GM19438 (cell line): Measurements from ENCODE around the gene ISOC1.
A peak's percentile ranks its signal among the peaks of the same experiment; 100 is the strongest.

ENCODE experiments used
- ATAC-seq: cut with Tn5 transposase; IDR thresholded peaks from one replicate; pipeline ENCODE4 v1.9.1; 2021; ENCODE audit warnings: low read depth; ENCODE audit not compliant: unreplicated experiment

Gene ISOC1

GRCh38 chr5:129094924-129095899 lies 663 bp downstream of the ISOC1 start:
- peak; percentile 54 for ATAC-seq

DNA sequence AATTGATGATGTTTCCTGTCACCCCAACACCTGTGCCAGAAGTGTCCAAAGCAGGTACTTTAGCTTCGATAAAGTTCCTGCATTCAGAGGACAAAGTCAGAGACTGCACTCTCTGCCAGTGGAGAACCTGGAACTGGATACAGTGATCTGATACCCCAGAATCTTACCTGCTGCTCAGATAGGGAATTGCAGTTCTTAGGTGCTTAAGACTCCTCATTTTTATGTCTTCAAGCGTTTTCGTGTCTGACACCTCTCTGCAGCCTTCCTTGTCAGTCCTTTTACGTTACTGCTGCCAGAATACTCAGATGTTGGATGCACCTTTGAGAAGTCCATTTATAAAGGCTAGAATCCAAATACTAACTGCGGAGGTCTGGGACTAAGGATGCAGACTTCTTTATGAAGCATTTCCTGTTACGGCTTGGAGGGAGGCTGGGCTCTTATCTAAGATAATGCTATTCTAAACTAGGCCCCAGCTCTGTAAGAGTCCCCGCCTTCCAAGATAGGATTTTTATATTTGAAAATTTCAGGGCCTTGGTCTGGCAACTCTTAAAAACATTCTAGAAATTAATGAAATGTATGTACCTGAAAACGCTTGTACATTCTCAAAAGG lies 1.9 kb downstream of the ISOC1 start:
- ATAC-seq, result no peak

GRCh38 chr5:129097498-129098296 lies 3.1 kb downstream of the ISOC1 start:
- ATAC-seq, result no peak

DNA sequence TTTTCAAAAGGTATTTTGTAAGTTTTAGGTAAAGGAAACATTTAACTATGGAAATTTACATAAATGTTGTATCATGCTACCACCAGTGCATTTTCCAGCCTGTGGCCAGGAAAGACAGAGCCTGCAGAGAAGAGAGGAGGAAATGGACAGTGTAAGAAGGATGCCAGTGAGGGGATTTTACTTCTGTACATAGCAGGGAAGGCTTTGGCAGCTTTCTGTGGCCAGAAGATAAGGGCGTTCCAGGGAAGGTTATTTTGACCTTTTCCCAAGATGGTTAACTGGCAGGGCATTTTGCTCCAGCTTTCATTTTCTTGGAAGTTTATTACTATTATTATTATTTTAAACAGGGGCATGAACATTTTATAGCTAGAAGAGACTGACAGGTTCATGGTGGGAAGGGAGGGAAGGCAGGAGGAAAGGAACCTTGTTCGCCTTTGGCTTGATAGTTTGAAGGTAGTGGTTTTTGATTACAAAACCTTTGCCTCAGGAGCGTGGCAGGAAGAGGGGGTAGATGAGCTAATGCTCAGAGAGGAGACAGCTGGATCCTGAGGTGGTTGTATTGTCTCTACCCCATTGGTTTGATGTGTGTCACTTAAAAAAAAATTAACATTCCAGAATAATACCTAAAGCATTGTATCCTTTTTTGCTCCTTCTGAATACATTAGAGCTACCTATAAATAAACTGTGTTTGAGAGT lies 4.1 kb downstream of the ISOC1 start:
- ATAC-seq, result no peak

DNA sequence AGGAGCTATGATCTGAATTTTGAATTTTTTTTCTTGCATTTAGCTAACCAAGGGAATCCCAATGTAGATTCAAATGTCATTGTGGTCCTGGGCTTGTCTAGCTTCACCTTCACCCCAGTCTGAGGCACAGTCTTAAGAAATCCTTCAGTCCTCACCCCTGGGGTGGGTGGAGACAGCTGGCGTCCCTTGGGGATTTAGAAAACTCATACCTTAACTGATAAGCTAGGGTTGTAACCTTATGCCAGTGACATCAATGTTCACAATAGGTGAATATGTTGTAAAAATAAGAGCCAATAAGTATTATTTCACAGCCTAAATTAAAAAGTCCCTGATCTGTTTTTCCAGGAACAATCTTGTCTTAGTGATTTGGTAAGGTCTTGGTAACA lies 4.6 kb downstream of the ISOC1 start:
- no peak for ATAC-seq

DNA sequence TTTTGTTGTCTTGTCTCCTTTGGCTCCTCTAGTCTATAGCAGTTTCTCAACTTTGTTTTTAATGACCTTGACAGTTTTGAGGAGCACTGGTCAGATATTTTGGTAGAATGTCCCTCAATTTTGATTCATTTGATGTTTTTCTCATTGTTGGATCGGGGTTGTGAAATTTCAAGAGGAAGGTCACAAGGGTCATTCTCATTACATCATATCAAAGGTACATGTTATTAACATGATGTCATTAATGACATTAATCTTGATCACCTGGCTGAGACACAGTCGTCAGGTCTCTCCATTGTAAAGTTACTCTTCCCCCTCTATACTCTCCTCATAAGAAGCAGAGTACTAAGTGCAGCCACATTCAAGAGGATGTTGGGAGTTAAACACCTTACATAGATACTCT lies 7.2 kb downstream of the ISOC1 start:
- ATAC-seq, result no peak

DNA sequence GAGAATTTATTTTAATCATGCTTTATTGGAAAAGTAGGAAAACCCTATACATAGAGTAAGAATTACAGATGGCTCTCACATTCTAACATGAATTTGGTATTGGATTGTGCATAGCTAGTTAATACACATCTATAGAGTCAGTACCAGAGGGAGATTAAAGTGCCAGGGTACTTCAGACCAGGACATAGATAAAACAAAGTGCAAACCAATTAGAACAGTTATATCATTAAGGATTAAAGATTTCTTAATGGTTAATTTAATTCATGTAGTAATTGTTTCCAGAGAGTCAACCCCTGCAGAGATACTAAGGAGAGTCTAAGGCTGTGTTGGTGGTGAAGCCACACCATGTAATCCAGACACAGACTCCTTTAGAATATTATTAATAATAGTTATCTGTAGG lies 8.8 kb downstream of the ISOC1 start:
- ATAC-seq, result no peak

DNA sequence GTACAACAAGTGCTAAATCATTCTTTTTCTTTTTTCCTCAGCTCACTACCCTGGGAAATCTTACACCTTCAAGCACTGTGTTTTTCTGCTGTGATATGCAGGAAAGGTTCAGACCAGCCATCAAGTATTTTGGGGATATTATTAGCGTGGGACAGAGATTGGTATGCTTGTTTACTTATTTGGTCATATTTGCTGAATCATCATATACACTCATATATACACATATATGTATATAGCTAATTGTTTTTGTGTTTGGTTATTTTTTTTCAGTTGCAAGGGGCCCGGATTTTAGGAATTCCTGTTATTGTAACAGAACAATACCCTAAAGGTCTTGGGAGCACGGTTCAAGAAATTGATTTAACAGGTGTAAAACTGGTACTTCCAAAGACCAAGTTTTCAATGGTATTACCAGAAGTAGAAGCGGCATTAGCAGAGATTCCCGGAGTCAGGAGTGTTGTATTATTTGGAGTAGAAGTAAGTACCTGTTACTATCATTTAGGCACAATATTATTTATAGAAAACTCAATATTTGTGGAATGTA lies 10.4 kb downstream of the ISOC1 start:
- no peak for ATAC-seq

- no peak for ATAC-seq
These were observed 13.1 kb downstream of the ISOC1 start for GRCh38 chr5:129107637-129108036.

GRCh38 chr5:129110742-129111141 lies 16.2 kb downstream of the ISOC1 start:
- ATAC-seq, result no peak

DNA sequence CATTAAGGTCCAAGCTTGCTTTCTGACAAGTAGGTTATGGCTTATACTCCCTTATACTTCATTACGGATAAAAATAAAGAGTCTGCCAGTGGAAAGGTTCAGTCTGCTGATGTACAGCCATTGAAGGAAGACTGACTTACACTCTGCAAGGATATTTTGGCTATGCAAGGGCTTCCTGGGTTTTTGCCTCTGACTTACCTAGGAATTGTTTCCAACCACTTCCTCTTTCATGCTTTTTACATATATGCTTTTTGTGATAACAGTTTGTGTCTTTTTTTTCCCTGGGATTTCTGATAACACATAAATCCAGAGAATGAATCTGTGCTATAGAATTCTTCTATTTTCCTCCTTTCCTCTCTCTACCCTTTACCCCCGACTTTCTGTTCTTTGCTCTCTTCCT lies 16.8 kb downstream of the ISOC1 start:
- no peak for ATAC-seq

- ATAC-seq, result no peak
These were observed 17.7 kb downstream of the ISOC1 start for GRCh38 chr5:129112295-129112694.

DNA sequence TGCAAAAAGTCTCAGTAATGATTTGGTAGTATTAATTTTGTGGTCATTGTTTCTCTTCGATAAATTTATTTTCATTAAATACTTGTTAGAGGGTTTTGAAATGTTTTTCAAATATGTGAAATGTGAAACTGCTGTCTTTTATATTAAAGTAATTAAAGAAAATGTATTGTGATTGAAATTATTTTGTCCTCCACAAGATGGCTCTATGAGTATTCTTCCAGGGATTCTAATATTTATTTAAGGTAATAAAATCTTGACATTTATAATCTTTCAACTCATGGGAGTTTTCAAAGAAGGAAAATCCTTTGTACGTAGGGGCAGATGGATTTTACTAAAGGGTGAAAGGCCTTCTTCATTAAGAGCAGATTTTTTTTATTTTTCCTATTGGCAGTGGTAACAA lies 19.3 kb downstream of the ISOC1 start:
- no peak for ATAC-seq

GRCh38 chr5:129114539-129115193 lies 20.1 kb downstream of the ISOC1 start:
- no peak for ATAC-seq

- ATAC-seq, result no peak
These were observed 21.1 kb downstream of the ISOC1 start for GRCh38 chr5:129115680-129116079.

- no peak for ATAC-seq
These were observed 22.2 kb downstream of the ISOC1 start for GRCh38 chr5:129116797-129117196.

DNA sequence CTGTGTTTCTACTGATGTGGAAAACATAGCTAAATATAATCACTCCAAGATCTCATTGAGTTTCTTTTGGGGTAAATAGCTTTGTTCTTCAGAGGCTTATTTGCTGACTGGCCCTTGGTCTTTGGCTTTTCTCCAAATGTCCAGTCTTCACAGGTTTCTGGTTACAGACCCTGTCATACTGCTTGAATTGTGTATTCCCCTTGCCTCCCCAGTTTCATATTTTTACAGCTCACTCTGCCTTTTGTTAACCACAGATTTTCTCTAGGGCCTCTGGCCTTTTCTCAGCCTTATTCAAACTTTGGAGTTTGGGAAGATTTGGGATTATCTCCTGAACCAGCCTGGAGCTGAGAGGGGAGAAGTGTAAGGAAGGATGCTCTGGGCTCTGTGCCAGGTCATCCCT lies 23.9 kb downstream of the ISOC1 start:
- ATAC-seq, result no peak

GRCh38 chr5:129118826-129119225 lies 24.3 kb downstream of the ISOC1 start:
- no peak for ATAC-seq

- ATAC-seq, result peak; percentile 57
These were observed 25.6 kb downstream of the ISOC1 start for GRCh38 chr5:129120158-129120581.

- no peak for ATAC-seq
These were observed 28.0 kb downstream of the ISOC1 start for GRCh38 chr5:129122560-129122959.
